ENCODE results near the gene CCDC88C. TPM values are rescaled to one million over a fixed set of nuclear protein-coding genes. Genes with fewer than 3 reads are reported as not detected.

Gene CCDC88C
- total and polyA plus RNA-seq, 9 donors: 2.0 to 17.7 (median 3.9) TPM

DNA sequence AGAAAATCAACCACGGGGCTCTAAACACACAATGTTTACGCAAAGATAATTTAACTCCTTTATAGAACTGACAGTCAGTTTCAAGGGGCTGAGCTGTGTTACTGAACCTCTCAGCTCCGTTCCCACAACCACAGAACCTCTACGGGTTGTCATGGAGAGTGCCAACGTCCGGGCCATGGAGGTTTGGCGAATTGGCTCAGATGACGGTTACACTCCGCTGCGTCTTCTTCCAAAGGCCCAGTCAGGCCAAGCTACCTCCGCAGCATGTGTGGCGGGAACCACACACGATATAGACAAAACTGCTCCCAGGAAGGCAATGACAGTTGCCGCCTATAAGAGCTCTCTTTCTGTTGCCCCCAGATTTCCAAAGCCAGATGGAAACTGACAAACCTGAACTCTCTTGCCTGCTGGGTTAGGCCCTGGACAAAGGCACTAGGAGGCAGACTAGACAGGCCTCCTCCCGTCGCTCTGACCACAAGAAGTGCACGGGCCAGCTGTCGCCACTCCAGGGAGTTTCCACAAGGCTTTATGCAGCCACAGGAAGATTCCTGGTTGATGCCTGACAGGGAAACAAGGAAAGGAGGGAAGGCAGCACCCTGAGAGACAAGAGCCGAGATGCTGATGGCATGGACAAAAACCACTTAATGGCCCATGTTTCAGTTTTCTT, 30.3 kb downstream of the CCDC88C start:
- no peaks in the 10 kb centered on the region for H3K9me3 ChIP-seq
- no peaks in the 10 kb centered on the region for H3K4me1 ChIP-seq (ENCODE audit: insufficient read depth)
- H3K27me3 ChIP-seq: no peaks in the 10 kb centered on the region
- 72 to 76% (median 74%) methylated on average over 19 of the region's 19 CpGs for WGBS, 3 donors
- H3K4me3 ChIP-seq: no peak overlapping the region
- no peaks in the 10 kb centered on the region for H3K36me3 ChIP-seq
- no peak overlapping the region for H3K27ac ChIP-seq
- no peak for DNase-seq
- intact Hi-C loops (cut with DNase I): no loop called here
- TF ChIP-seq EP300 (IDR thresholded peaks at IDR 0.05) (no peak), POLR2A (IDR thresholded peaks at IDR 0.05) (no peak)
- TF ChIP-seq, protein P1, sequence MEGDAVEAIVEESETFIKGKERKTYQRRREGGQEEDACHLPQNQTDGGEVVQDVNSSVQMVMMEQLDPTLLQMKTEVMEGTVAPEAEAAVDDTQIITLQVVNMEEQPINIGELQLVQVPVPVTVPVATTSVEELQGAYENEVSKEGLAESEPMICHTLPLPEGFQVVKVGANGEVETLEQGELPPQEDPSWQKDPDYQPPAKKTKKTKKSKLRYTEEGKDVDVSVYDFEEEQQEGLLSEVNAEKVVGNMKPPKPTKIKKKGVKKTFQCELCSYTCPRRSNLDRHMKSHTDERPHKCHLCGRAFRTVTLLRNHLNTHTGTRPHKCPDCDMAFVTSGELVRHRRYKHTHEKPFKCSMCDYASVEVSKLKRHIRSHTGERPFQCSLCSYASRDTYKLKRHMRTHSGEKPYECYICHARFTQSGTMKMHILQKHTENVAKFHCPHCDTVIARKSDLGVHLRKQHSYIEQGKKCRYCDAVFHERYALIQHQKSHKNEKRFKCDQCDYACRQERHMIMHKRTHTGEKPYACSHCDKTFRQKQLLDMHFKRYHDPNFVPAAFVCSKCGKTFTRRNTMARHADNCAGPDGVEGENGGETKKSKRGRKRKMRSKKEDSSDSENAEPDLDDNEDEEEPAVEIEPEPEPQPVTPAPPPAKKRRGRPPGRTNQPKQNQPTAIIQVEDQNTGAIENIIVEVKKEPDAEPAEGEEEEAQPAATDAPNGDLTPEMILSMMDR (IDR thresholded peaks at IDR 0.05): no peak

DNA sequence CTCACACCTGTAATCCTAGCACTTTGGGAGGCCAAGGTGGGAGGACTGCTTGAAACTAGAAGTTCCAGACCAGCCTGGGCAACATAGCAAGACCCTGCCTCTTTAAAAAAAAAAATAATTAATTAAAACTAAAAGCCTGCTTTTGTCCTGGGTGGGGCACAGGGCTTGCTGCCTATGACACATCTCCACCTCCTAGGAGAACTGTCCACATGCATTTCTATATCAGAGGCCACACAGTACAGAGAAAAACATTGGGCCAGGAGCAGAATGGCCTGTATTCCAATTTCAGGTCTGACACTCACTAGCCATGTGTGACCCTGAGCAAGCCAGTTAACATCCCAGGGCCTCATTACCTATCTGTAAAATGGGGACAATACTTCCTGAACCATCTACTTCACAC, 31.9 kb downstream of the CCDC88C start:
- no peak overlapping the region for H3K27ac ChIP-seq
- no peaks in the 10 kb centered on the region for H3K4me1 ChIP-seq (ENCODE audit: insufficient read depth)
- H3K9me3 ChIP-seq: no peaks in the 10 kb centered on the region
- H3K36me3 ChIP-seq: no peaks in the 10 kb centered on the region
- no peaks in the 10 kb centered on the region for H3K27me3 ChIP-seq
- no peak for DNase-seq
- TF ChIP-seq, protein P1 (IDR thresholded peaks at IDR 0.05): no peak
- TF ChIP-seq POLR2A (IDR thresholded peaks at IDR 0.05) (no peak), EP300 (IDR thresholded peaks at IDR 0.05) (no peak)
- intact Hi-C loops (cut with DNase I): no loop called here
- no peak overlapping the region for H3K4me3 ChIP-seq

DNA sequence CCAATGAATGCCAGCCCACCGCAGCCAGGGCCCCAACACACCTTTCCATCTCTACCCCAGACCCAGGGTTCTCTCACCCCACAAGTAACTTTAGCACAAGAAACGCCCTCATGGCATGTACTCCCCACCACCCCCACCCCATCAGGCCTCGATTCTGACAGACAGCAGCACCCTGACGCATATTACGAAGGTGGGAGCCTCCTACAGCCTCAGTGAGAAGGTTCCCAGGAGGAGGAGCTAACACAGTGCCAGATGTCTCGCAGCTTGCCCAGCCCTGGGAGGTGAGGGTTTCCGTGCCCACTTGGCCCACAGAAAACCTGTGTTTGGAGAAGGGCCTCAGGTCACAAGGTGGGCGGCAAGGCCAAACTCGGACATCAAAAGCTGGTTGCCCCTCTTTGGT, 32.4 kb downstream of the CCDC88C start:
- no peaks in the 10 kb centered on the region for H3K4me1 ChIP-seq (ENCODE audit: insufficient read depth)
- no peaks in the 10 kb centered on the region for H3K36me3 ChIP-seq
- no peaks in the 10 kb centered on the region for H3K27me3 ChIP-seq
- no peak overlapping the region for H3K4me3 ChIP-seq
- intact Hi-C loops (cut with DNase I): no loop called here
- WGBS, 3 donors: 88 to 98% (median 94%) methylated on average over 9 of the region's 9 CpGs
- no peaks in the 10 kb centered on the region for H3K9me3 ChIP-seq
- no peak for DNase-seq
- TF ChIP-seq, protein P1 (IDR thresholded peaks at IDR 0.05): no peak
- TF ChIP-seq EP300 (IDR thresholded peaks at IDR 0.05) (no peak), POLR2A (IDR thresholded peaks at IDR 0.05) (no peak)
- H3K27ac ChIP-seq: no peak overlapping the region

DNA sequence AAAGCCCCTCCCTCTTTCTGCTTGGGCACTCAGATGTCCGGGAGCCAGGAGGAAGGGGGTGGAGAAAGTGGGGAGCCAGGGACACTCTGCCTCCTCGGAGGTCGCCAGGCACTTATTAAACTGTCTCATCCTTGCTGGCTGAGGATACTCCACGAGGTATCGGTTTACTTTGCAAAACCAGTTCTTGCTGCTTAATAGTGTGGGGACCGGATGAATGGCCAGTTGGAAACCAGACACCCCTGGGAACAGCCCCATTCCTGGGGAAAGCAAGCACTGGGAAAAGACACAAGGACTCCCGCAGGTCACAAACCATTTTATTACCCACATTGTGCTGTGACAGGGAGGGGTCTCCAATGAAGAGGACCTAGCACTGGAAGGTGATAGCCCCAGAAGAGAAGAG, 34.2 kb downstream of the CCDC88C start:
- 66 to 76% (median 68%) methylated on average over 7 of the region's 7 CpGs for whole genome bisulfite sequencing, 3 donors
- no peak for DNase-seq

More for the DNA sequence above, 34.2 kb downstream of the CCDC88C start:
- H3K36me3 ChIP-seq: no peaks in the 10 kb centered on the region
- no peak overlapping the region for H3K4me3 ChIP-seq
- H3K4me1 ChIP-seq (ENCODE audit: insufficient read depth): no peaks in the 10 kb centered on the region
- H3K9me3 ChIP-seq: no peaks in the 10 kb centered on the region
- no peak overlapping the region for H3K27ac ChIP-seq
- intact Hi-C loops (cut with DNase I): no loop called here
- no peaks in the 10 kb centered on the region for H3K27me3 ChIP-seq
- TF ChIP-seq, protein P1 (IDR thresholded peaks at IDR 0.05): no peak
- TF ChIP-seq POLR2A (IDR thresholded peaks at IDR 0.05) (no peak), EP300 (IDR thresholded peaks at IDR 0.05) (no peak)
